Natural killer cell (primary cell): ENCODE measurements around the gene SPCS3. TPM values are rescaled to one million over a fixed set of nuclear protein-coding genes. Genes with fewer than 3 reads are reported as not detected.

Experiments used
- ATAC-seq, 3 donors: fragments of 150-1000 bp in 2 of 3; fragments of 200-7000 bp in 1 of 3; cut with Tn5 transposase; 1 replicate in 1 of 3; 2 replicates in 2 of 3; pipeline ENCODE4 v1.10.0; 2021; ENCODE audit warnings: mild to moderate bottlenecking in 2 of 3, moderate library complexity in 2 of 3
- DNase-seq, 2 donors: peaks; one replicate each; pipeline versions ENCODE4 v3.0.0 to v3.0.0-alpha.2; 2013 to 2021; ENCODE audit warnings: mixed read lengths in 1 of 2
- H3K27ac ChIP-seq: one replicate; pipeline ENCODE4 v1.5.1; 2013; ENCODE audit warnings: mild to moderate bottlenecking, low read length
- H3K27me3 ChIP-seq: one replicate; pipeline ENCODE4 v1.6.1; 2013; ENCODE audit warnings: low read length; ENCODE audit not compliant: control insufficient read depth, insufficient read depth
- H3K36me3 ChIP-seq: one replicate; pipeline ENCODE4 v1.6.1; 2013; ENCODE audit warnings: low read length; ENCODE audit not compliant: control insufficient read depth, insufficient read depth
- H3K4me1 ChIP-seq: one replicate; pipeline ENCODE4 v1.6.1; 2013; ENCODE audit warnings: low read length; ENCODE audit not compliant: control insufficient read depth, insufficient read depth
- H3K4me3 ChIP-seq: one replicate; pipeline ENCODE4 v1.5.1; 2013; ENCODE audit warnings: low read length
- H3K9me3 ChIP-seq: one replicate; pipeline ENCODE4 v1.6.1; 2013; ENCODE audit warnings: low read length; ENCODE audit not compliant: control insufficient read depth, insufficient read depth
- H3K27ac Mint-ChIP-seq, 2 donors: one replicate each; pipeline ENCODE4 v1.8.0; 2022; ENCODE audit warnings: mild to moderate bottlenecking in 2 of 2, mixed read lengths in 2 of 2, moderate library complexity in 1 of 2
- H3K27me3 Mint-ChIP-seq, 2 donors: one replicate each; pipeline ENCODE4 v1.8.0; 2022; ENCODE audit warnings: low read depth in 2 of 2, mixed read lengths in 2 of 2
- H3K36me3 Mint-ChIP-seq: one replicate; pipeline ENCODE4 v1.8.0; 2022; ENCODE audit warnings: mixed read lengths
- H3K4me1 Mint-ChIP-seq, 2 donors: one replicate each; pipeline ENCODE4 v1.8.0; 2022; ENCODE audit warnings: mixed read lengths in 2 of 2
- H3K4me3 Mint-ChIP-seq: one replicate; pipeline ENCODE4 v1.8.0; 2022; ENCODE audit warnings: mild to moderate bottlenecking, moderate library complexity, mixed read lengths
- H3K9me3 Mint-ChIP-seq, 2 donors: one replicate each; pipeline ENCODE4 v1.8.0; 2022; ENCODE audit warnings: mixed read lengths in 2 of 2
- WGBS: methylation state at CpG from one replicate; pipeline ENCODE4 v1.1.7; 2013; ENCODE audit warnings: missing lambda C conversion rate; ENCODE audit not compliant: insufficient coverage; 5-methylcytosine and 5-hydroxymethylcytosine counted together
- intact Hi-C: fragments of 100-400 bp; cut with micrococcal nuclease; formaldehyde crosslinking; loops from one replicate; pipeline ENCODE4 v1.14.2; 2022
- total RNA-seq, 4 donors: library from RNA; stranded (reverse); fragments of 120-200 nt in 1 of 4; gene quantifications; one replicate each; pipeline versions ENCODE4 v1.2.3 to v1.2.4, GENCODE V29; 2013 to 2022
- TF ChIP-seq, protein P1 (sequence below): fragments of 200-600 bp; IDR thresholded peaks from one replicate; pipeline ENCODE4 v1.8.0; 2022; ENCODE audit warnings: antibody characterized with exemption

SPCS3 gene
- total RNA-seq, 3 donors from 2014 or later (not counting 1 experiment from before 2014, with no cell fraction given): 157 to 204 (median 171) TPM

DNA sequence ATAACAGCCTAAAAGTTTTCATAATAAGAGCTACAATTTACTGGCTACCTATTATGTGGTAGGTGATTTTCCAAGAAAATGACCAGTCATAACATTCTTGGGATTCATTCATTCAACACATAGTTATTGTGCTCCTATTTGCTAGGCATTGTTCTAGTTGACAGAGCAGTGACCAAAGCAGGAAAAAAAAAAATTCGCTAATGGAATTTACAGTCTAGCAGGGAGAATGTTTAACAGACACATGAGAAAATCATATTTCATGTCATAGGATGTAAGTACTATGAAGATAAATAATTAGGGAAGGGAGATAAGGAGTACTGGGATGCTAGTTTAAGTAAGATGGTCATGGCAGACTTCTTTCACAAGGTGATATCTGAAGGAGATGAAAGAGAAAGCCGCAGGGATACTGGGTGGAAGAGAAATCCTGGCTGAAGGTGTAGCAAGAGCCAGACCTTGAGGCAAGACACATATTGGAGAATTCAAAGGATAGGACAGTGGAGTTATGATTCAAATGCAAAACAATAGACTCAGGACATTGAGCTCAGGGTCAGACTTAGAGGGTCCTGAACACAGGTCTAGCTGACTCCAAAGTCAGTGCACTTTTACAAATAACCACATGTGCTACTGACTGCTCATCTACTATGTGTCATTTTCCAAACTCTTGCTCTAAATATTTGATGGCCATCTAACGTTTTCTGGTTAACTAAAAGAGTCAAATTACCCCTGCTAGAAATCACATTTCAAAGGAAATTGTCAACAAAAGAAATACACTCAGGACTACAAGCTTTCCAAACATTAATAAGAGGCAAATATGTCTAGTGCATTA is 20.4 kb downstream of the SPCS3 start:
- Histone ChIP-seq H3K4me1 (no peaks in the 10 kb centered on the region), H3K4me3 (no peak overlapping the region), H3K27ac (no peak overlapping the region), H3K27me3 (no peaks in the 10 kb centered on the region), H3K9me3 (peaks cover 23% of the 10 kb centered on the region), H3K36me3 (no peaks in the 10 kb centered on the region)
- intact Hi-C loops: loop anchor here (2.0 to 5.0 kb wide), 2 partner anchors 393 to 1975 kb away; no protein-coding TSS in a partner anchor
- peaks cover 3 to 5% of the 10 kb centered on the region in 2 donors for H3K9me3 Mint-ChIP-seq
- peaks cover 7% of the 10 kb centered on the region for H3K36me3 Mint-ChIP-seq
- ATAC-seq (no peak), DNase-seq (no peak)
- no peak overlapping the region for H3K27ac Mint-ChIP-seq
- H3K4me1 Mint-ChIP-seq: peaks cover 10 to 16% of the 10 kb centered on the region in 2 donors
- 68% methylated on average over 3 of the region's 3 CpGs for WGBS
- H3K4me3 Mint-ChIP-seq: no peak overlapping the region
- TF ChIP-seq, protein P1, sequence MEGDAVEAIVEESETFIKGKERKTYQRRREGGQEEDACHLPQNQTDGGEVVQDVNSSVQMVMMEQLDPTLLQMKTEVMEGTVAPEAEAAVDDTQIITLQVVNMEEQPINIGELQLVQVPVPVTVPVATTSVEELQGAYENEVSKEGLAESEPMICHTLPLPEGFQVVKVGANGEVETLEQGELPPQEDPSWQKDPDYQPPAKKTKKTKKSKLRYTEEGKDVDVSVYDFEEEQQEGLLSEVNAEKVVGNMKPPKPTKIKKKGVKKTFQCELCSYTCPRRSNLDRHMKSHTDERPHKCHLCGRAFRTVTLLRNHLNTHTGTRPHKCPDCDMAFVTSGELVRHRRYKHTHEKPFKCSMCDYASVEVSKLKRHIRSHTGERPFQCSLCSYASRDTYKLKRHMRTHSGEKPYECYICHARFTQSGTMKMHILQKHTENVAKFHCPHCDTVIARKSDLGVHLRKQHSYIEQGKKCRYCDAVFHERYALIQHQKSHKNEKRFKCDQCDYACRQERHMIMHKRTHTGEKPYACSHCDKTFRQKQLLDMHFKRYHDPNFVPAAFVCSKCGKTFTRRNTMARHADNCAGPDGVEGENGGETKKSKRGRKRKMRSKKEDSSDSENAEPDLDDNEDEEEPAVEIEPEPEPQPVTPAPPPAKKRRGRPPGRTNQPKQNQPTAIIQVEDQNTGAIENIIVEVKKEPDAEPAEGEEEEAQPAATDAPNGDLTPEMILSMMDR: no peak
- H3K27me3 Mint-ChIP-seq: no peaks in the 10 kb centered on the region

DNA sequence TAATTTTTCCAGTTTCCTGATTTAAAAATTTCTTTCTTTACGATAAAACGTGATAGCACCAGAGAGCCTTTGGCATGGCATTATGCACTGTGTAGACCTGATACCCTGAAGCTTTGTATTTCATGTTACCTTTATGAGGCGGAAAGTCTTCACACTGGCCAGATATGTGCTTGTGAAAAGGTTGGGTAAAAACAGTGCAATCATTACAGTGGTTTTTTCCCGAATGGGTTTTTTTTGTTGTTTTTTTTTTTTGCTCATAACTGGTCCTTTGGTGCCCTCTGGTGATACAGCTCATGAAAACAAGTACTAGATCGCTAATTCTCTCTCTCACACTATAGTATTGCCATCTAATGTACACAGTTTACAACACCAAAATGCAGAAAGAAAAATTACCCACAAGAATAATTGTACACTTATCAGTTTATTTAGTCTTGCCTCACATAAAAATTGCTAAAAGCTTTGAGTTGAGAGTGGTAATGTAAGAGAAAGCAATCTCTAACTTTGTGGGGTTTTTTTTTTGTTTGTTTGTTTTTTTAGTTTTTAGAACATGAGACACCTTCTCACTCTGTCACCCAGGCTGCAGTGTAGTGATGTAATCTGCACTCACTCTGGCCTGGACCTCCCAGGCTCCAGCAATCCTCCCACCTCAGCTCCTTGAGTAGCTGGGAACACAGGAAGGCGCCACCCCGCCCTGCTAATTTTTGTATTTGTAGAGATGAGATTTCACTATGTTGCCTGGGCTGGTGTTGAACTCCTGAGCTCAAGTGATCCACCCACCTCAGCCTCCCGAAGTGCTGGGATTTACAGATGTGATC is 21.3 kb downstream of the SPCS3 start:
- Histone ChIP-seq H3K4me1 (no peaks in the 10 kb centered on the region), H3K9me3 (peaks cover 27% of the 10 kb centered on the region), H3K4me3 (no peak overlapping the region), H3K27ac (no peak overlapping the region), H3K27me3 (no peaks in the 10 kb centered on the region), H3K36me3 (no peaks in the 10 kb centered on the region)
- TF ChIP-seq, protein P1: peak; percentile 66
- Mint-ChIP-seq H3K4me3 (no peak overlapping the region), H3K27me3 (no peaks in the 10 kb centered on the region), H3K36me3 (peaks cover 7% of the 10 kb centered on the region), H3K27ac (no peak overlapping the region), H3K9me3 (peaks cover 3 to 5% of the 10 kb centered on the region in 2 donors), H3K4me1 (peaks cover 5 to 11% of the 10 kb centered on the region in 2 donors)
- intact Hi-C loops: loop anchor here (2.0 to 5.0 kb wide), 2 partner anchors 394 to 1976 kb away; no protein-coding TSS in a partner anchor
- whole genome bisulfite sequencing: 53% methylated on average over 6 of the region's 8 CpGs
- ATAC-seq (peak; percentile 53 to 72 (median 57)), DNase-seq (peak in 1 of 2 donors; percentile 73)

DNA sequence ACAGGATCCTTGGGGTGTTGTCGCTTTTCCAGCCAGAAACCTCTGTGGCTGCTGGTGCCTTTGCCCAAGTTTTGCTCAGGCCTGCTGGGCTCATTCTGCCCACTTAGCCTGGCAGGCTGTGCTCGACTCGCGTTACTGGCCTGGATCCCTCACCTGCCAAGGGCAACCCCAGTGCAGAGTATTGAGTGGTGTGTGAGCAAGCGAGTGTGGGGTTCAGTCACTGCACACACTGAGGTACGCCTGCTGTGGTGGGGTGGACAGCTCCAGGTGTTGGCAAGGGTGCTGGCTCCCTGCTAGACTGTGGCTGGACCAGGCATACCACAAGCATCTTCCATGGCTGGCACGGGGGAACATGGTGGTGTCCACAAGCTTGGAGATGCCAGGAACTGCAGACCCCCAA is 22.6 kb downstream of the SPCS3 start:
- intact Hi-C loops: loop anchor here (5.0 kb wide), 1 partner anchor 395 kb away; no protein-coding TSS in a partner anchor
- TF ChIP-seq, protein P1: no peak
- ATAC-seq: no peak
- H3K27ac Mint-ChIP-seq: no peak overlapping the region
- H3K27me3 ChIP-seq: no peaks in the 10 kb centered on the region
- no peak overlapping the region for H3K4me3 ChIP-seq
- peaks cover 7% of the 10 kb centered on the region for H3K36me3 Mint-ChIP-seq
- H3K36me3 ChIP-seq: no peaks in the 10 kb centered on the region
- no peak overlapping the region for H3K27ac ChIP-seq
- no peaks in the 10 kb centered on the region for H3K4me1 ChIP-seq
- H3K27me3 Mint-ChIP-seq: no peaks in the 10 kb centered on the region
- no peak for DNase-seq
- peaks cover 5 to 6% of the 10 kb centered on the region in 2 donors for H3K4me1 Mint-ChIP-seq
- peaks cover 3 to 5% of the 10 kb centered on the region in 2 donors for H3K9me3 Mint-ChIP-seq
- no peak overlapping the region for H3K4me3 Mint-ChIP-seq
- 97% methylated on average over 7 of the region's 7 CpGs for WGBS
- H3K9me3 ChIP-seq: peaks cover 27% of the 10 kb centered on the region
